Dendritic cell treated with granulocyte-macrophage colony-stimulating factor and Interleukin-4, amounts not matched to agents 40 ng/mL and 50 ng/mL, for 4 days (primary cell): ENCODE results near the gene EPHB4.
A peak's percentile ranks its signal among the peaks of the same experiment; 100 is the strongest.
"Not testable (repeated sequence)": the region's sequence is repeated elsewhere in the genome, so short reads cannot be mapped to it uniquely, and the experiment has no call there.

Source experiments
- H3K27ac Mint-ChIP-seq: one replicate; pipeline ENCODE4 v1.8.0; 2022; ENCODE audit warnings: mild to moderate bottlenecking, mixed read lengths
- H3K27me3 Mint-ChIP-seq: one replicate; pipeline ENCODE4 v1.8.0; 2022; ENCODE audit warnings: mild to moderate bottlenecking, mixed read lengths
- H3K36me3 Mint-ChIP-seq: one replicate; pipeline ENCODE4 v1.8.0; 2022; ENCODE audit warnings: low read depth, mixed read lengths
- H3K4me1 Mint-ChIP-seq: one replicate; pipeline ENCODE4 v1.8.0; 2022; ENCODE audit warnings: low read depth, mixed read lengths
- H3K4me3 Mint-ChIP-seq: one replicate; pipeline ENCODE4 v1.8.0; 2022; ENCODE audit warnings: mild to moderate bottlenecking, moderate library complexity, mixed read lengths
- H3K9me3 Mint-ChIP-seq: one replicate; pipeline ENCODE4 v1.8.0; 2022; ENCODE audit warnings: mixed read lengths
- intact Hi-C: fragments of 100-400 bp; cut with micrococcal nuclease; formaldehyde crosslinking; loops from one replicate; pipeline ENCODE4 v1.15.0; 2022

EPHB4 gene

GRCh38 chr7:100822236-100823139 lies 4.8 kb downstream of the EPHB4 start:
- H3K27me3 Mint-ChIP-seq = peaks cover 43% of the 10 kb centered on the region
- intact Hi-C loops = no loop called here
- H3K4me1 Mint-ChIP-seq = peaks cover 17% of the 10 kb centered on the region
- H3K4me3 Mint-ChIP-seq = no peak overlapping the region
- no peaks in the 10 kb centered on the region for H3K36me3 Mint-ChIP-seq
- no peaks in the 10 kb centered on the region for H3K9me3 Mint-ChIP-seq
- H3K27ac Mint-ChIP-seq = no peak overlapping the region

GRCh38 chr7:100819586-100819985 lies 7.7 kb downstream of the EPHB4 start:
- H3K4me1 Mint-ChIP-seq = peaks cover 2% of the 10 kb centered on the region
- peak overlapping the region; percentile 60 for H3K27ac Mint-ChIP-seq
- H3K27me3 Mint-ChIP-seq = peaks cover 21% of the 10 kb centered on the region
- no peak overlapping the region for H3K4me3 Mint-ChIP-seq
- intact Hi-C loops = no loop called here
- no peaks in the 10 kb centered on the region for H3K9me3 Mint-ChIP-seq
- no peaks in the 10 kb centered on the region for H3K36me3 Mint-ChIP-seq

DNA sequence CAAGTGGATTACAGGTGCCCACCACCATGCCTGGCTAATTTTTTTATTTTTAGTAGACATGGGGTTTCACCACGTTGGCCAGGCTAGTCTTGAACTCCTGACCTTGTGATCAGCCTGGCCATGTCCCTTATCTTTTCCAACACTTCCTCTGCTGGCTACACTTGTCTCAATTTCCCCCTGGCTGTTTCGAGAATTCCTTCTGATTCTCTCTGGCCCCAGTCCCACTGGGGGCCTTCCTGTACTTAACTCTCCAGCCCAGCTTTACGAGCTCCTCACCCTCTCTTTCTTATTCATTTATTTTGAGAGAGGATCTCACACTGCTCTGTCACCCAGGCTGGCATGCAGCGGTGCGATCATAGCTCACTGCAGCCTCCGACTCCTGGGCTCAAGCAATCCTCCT lies 8.5 kb downstream of the EPHB4 start:
- peak overlapping the region; percentile 60 for H3K27ac Mint-ChIP-seq
- H3K4me3 Mint-ChIP-seq = no peak overlapping the region
- H3K4me1 Mint-ChIP-seq = peaks cover 9% of the 10 kb centered on the region
- peaks cover 13% of the 10 kb centered on the region for H3K27me3 Mint-ChIP-seq
- no peaks in the 10 kb centered on the region for H3K9me3 Mint-ChIP-seq
- H3K36me3 Mint-ChIP-seq = no peaks in the 10 kb centered on the region
- intact Hi-C loops = no loop called here

DNA sequence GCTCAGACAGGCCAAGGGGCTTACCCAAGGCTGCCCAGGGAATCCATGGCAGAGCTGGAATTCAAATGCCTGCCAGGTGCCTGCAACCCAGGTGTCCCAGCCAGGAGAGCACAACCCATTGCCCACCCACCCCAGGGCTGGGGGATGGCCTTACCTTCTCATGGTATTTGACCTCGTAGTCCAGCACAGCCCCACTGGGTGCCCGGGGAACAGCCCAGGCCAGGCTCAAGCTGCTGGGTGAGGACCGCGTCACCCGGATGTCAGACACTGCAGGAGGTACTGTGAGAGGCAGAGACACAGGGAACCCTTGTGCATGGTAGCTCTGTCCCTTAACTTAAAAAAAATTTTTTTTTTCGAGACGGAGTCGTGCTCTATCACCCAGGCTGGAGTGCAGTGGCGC lies 9.0 kb downstream of the EPHB4 start:
- Mint-ChIP-seq H3K4me3 (no peak overlapping the region), H3K27me3 (peaks cover 9% of the 10 kb centered on the region), H3K36me3 (no peaks in the 10 kb centered on the region), H3K9me3 (no peaks in the 10 kb centered on the region), H3K4me1 (peaks cover 14% of the 10 kb centered on the region), H3K27ac (peak overlapping the region; percentile 60)
- intact Hi-C loops = no loop called here

DNA sequence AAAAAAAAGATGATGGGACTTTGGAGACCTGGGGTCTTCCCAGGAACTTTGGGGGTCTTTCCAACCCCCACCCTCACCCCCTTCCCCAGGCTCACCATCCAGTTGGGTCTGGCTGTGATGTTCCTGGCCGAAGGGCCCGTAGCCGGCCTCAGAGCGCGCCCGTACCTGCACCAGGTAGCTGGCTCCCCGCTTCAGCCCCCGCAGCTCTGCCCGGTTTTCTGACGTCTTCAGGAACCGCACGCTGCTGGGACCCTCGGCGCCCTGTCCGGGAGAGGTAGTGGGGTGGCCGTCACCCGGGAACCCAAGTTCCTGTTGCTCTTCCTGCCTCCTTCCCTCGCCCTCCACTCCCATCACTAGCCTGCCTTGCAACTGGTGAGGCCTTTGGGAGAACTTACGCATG lies 10.2 kb downstream of the EPHB4 start:
- Mint-ChIP-seq H3K36me3 (no peaks in the 10 kb centered on the region), H3K27ac (no peak overlapping the region), H3K4me3 (no peak overlapping the region), H3K4me1 (peaks cover 19% of the 10 kb centered on the region), H3K9me3 (no peaks in the 10 kb centered on the region), H3K27me3 (peaks cover 5% of the 10 kb centered on the region)
- intact Hi-C loops = no loop called here

- not testable (repeated sequence) for H3K4me3 Mint-ChIP-seq, H3K36me3 Mint-ChIP-seq, H3K27ac Mint-ChIP-seq
Measured at GRCh38 chr7:100816515-100816914, 10.8 kb downstream of the EPHB4 start.

GRCh38 chr7:100812729-100813128 lies 14.6 kb downstream of the EPHB4 start:
- peaks cover 19% of the 10 kb centered on the region for H3K4me1 Mint-ChIP-seq
- intact Hi-C loops = no loop called here
- peaks cover 2% of the 10 kb centered on the region for H3K27me3 Mint-ChIP-seq
- H3K4me3 Mint-ChIP-seq = no peak overlapping the region
- H3K36me3 Mint-ChIP-seq = no peaks in the 10 kb centered on the region
- H3K27ac Mint-ChIP-seq = no peak overlapping the region
- no peaks in the 10 kb centered on the region for H3K9me3 Mint-ChIP-seq

More at GRCh38 chr7:100816515-100816914, 10.8 kb downstream of the EPHB4 start:
- H3K9me3 Mint-ChIP-seq, intact Hi-C loops, H3K27me3 Mint-ChIP-seq: not testable (repeated sequence)
- H3K4me1 Mint-ChIP-seq = peaks cover 19% of the 10 kb centered on the region

- no peak overlapping the region for H3K4me3 Mint-ChIP-seq
- H3K4me1 Mint-ChIP-seq = peaks cover 19% of the 10 kb centered on the region
- intact Hi-C loops = no loop called here
- H3K36me3 Mint-ChIP-seq = no peaks in the 10 kb centered on the region
- no peak overlapping the region for H3K27ac Mint-ChIP-seq
- H3K9me3 Mint-ChIP-seq = no peaks in the 10 kb centered on the region
- H3K27me3 Mint-ChIP-seq = peaks cover 2% of the 10 kb centered on the region
Measured at GRCh38 chr7:100811480-100811879, 15.8 kb downstream of the EPHB4 start.

- H3K27me3 Mint-ChIP-seq = no peaks in the 10 kb centered on the region
- H3K36me3 Mint-ChIP-seq = no peaks in the 10 kb centered on the region
- peaks cover 18% of the 10 kb centered on the region for H3K4me1 Mint-ChIP-seq
- H3K9me3 Mint-ChIP-seq = no peaks in the 10 kb centered on the region
- no peak overlapping the region for H3K4me3 Mint-ChIP-seq
- intact Hi-C loops = loop anchor here (2.0 kb wide), 1 partner anchor 36 kb away; no protein-coding TSS in a partner anchor
- H3K27ac Mint-ChIP-seq = no peak overlapping the region
Measured at GRCh38 chr7:100808354-100808875, 18.9 kb downstream of the EPHB4 start.

DNA sequence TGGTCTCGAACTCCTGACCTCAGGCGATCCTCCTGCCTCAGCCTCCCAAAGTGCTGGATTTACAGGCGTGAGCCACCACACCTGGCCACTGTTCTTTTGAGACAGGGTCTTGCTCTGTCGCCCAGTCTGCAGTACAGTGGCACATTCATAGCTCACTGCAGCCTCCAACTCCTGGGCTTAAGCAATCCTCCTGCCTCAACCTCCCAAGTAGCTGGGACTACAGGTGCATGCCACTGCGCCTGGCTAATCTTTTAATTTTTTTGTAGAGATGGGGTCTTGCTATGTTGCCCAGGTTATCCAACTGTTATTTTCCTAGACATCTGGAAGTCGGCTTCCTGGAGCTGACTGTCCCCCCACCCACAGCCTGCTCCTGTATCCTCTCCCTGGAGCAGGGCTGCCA lies 20.4 kb downstream of the EPHB4 start:
- not testable (repeated sequence) for H3K9me3 Mint-ChIP-seq, H3K4me3 Mint-ChIP-seq

DNA sequence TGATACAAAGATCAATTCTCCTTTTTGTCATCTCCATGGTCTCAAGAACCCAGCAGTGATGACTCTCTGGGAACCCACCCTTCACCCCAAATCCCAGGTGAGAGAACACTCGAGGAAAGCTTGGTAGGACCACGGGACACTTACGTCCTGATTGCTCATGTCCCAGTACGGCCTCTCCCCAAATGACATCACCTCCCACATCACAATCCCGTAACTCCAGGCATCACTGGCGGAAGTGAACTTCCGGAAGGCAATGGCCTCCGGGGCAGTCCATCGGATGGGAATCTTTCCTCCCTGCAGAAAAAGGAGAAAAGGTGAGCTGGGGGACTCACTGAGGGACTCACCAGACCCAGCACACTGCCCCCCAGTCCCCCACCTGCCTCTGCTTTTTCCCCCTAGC lies 21.0 kb downstream of the EPHB4 start:
- Mint-ChIP-seq H3K4me3 (no peak overlapping the region), H3K4me1 (peaks cover 29% of the 10 kb centered on the region), H3K9me3 (no peaks in the 10 kb centered on the region), H3K36me3 (no peaks in the 10 kb centered on the region), H3K27me3 (peaks cover 6% of the 10 kb centered on the region), H3K27ac (peak overlapping the region; percentile 4)
- intact Hi-C loops = no loop called here

More for the DNA sequence above, 20.4 kb downstream of the EPHB4 start:
- Mint-ChIP-seq H3K27ac (peak overlapping the region; percentile 4), H3K4me1 (peaks cover 26% of the 10 kb centered on the region)
- H3K27me3 Mint-ChIP-seq, H3K36me3 Mint-ChIP-seq, intact Hi-C loops: not testable (repeated sequence)

DNA sequence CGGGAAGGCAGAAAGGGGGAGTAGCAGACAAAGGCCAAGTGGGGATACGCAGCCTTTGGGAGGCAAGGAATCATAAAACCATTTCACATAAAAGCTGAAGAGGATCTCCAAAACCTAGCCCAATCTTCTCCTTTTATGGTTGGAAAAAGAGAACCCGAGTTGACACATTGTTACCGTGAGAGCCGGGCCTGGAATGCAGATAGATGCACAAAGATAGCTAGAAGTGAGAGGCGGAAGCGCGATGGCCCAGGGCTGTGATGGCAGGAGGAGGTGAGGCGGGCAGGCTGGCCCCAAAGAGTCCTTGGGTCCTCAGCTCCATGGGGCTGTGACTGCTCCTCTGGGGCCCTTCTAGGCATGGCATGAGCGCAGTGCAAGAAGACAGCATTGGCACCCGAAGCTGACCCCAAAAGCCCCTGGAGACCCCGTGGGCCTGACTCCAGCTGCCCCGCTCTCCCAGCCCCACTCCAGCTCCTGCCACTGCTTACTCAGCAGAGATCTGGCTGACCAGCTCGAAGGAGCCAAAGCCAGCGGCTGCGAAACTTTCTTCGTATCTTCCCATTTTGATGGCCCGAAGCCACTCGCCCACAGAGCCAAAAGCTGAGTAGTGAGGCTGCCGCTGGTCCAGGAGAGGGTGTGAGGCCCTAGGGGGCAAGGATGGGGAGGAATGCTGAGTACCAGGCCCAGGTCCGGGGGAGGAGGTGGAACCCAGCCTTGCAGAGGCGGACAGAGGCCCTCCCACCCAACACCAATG lies 22.5 kb downstream of the EPHB4 start:
- no peak overlapping the region for H3K4me3 Mint-ChIP-seq
- intact Hi-C loops = loop anchor here (5.0 kb wide), 1 partner anchor 32 kb away; no protein-coding TSS in a partner anchor
- H3K4me1 Mint-ChIP-seq = peaks cover 39% of the 10 kb centered on the region

DNA sequence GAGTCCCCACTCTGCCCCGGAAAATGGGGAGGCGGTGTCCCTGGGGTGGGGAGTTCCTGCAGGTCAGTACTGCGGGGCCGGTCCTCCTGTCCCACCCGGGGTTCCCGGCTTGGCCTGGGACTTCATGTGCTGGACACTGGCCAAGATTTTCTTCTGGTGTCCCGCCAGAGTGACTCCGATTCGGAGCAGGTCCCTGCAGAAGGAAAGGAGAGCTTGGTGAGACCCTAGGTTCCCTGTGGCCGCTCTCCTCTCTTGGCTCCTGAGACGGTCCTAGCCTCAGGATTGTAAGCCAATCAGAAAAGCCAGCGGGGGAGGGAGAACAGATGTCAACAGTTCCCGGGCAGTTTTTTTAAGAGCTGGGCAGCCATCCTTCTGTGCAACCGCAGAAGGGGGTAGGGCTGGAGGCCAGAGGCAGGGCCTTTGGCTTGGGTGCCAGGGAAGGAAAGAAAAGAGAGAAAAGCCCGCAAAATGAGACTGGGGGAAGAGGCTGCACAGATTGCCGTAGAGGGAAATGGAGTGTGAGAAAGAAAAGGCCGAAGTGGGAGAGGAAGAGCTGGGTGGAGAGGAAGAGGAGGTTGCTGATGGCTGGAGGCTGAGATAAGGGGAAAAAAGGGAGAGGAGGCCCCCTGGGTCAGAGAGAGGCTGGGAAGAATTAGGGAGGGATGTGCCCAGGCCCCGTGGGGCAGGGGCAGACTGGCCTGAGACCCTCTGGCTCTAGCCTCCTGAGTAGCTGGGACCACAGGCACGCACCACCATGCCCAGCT lies 23.7 kb downstream of the EPHB4 start:
- peaks cover 21% of the 10 kb centered on the region for H3K27me3 Mint-ChIP-seq
- intact Hi-C loops = loop anchor here (5.0 kb wide), 1 partner anchor 34 kb away; no protein-coding TSS in a partner anchor
- peak overlapping the region; percentile 58 for H3K4me3 Mint-ChIP-seq
- H3K36me3 Mint-ChIP-seq = no peaks in the 10 kb centered on the region
- H3K4me1 Mint-ChIP-seq = peaks cover 48% of the 10 kb centered on the region
- H3K27ac Mint-ChIP-seq = peak overlapping the region; percentile 88
- no peaks in the 10 kb centered on the region for H3K9me3 Mint-ChIP-seq

More for the DNA sequence above, 22.5 kb downstream of the EPHB4 start:
- Mint-ChIP-seq H3K27ac (peak overlapping the region; percentile 88), H3K36me3 (no peaks in the 10 kb centered on the region), H3K27me3 (peaks cover 17% of the 10 kb centered on the region), H3K9me3 (no peaks in the 10 kb centered on the region)
